Measurements from ENCODE around the gene ASB2.

DNA sequence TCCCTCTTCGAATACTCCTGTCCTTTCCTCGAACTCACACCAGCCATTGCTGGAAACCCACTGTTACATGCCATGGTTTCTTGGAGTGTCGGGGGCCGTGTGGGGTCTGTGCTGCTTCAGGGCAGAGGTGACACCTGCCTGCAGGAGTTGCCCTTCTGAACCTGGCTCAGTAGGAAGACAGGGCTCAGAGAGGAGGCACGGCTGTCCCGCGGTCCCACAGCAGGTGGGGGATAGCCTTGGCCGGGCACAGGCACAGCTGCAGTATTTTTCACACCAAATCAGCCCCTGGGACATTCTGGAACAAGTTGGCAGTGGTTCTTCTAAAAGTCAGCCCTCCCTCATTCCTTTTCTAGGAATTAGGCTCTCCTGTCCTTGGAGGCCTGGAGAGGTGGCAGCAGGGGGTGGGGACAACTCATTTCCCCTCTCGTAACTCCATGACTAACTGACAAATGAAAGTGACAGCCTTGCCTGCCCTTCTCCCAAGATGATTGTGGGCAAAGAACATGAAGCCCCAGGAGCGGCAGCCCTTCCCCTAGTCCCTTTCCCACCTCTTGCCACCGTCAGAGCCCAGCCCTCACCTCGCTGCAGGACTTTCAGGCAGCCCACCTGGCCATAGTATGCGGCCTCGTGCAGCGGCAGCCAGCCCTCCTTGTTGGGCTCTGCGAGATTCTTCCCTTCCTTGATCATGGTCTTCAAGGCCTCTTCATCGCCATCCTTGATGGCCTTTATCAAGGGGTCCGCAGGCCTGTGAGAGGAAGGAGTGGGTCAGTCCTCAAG is 22.4 kb downstream of the ASB2 start:
- TF ChIP-seq, protein P1, sequence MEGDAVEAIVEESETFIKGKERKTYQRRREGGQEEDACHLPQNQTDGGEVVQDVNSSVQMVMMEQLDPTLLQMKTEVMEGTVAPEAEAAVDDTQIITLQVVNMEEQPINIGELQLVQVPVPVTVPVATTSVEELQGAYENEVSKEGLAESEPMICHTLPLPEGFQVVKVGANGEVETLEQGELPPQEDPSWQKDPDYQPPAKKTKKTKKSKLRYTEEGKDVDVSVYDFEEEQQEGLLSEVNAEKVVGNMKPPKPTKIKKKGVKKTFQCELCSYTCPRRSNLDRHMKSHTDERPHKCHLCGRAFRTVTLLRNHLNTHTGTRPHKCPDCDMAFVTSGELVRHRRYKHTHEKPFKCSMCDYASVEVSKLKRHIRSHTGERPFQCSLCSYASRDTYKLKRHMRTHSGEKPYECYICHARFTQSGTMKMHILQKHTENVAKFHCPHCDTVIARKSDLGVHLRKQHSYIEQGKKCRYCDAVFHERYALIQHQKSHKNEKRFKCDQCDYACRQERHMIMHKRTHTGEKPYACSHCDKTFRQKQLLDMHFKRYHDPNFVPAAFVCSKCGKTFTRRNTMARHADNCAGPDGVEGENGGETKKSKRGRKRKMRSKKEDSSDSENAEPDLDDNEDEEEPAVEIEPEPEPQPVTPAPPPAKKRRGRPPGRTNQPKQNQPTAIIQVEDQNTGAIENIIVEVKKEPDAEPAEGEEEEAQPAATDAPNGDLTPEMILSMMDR (IDR thresholded peaks at IDR 0.05; ENCODE audit: low read depth, low read length, poor library complexity, severe bottlenecking) = no peak
- TF ChIP-seq EZH2phosphoT487 (IDR thresholded peaks at IDR 0.05; ENCODE audit: borderline replicate concordance, low read length) = no peak

Data from DOHH2 (cell line).